ENCODE measurements around the gene EFCAB10. TPM values are rescaled to one million over a fixed set of nuclear protein-coding genes. Genes with fewer than 3 reads are reported as not detected.

The EFCAB10 gene
- total RNA-seq, 1 donor from 2014 or later, result not detected

GRCh38 chr7:105621617-105622016 lies 40.3 kb upstream of the EFCAB10 start:
- Histone ChIP-seq H3K4me1 (no peaks in the 10 kb centered on the region), H3K4me3 (no peak overlapping the region), H3K27ac (no peak overlapping the region), H3K36me3 (peaks cover 22 to 38% of the 10 kb centered on the region in 2 donors), H3K9me3 (no peaks in the 10 kb centered on the region), H3K27me3 (no peaks in the 10 kb centered on the region)
- no peak for DNase-seq (ENCODE audit: low spot score in 2 of 2)
- intact Hi-C loops (cut with DNase I), result no loop called here
- TF ChIP-seq, protein P1, sequence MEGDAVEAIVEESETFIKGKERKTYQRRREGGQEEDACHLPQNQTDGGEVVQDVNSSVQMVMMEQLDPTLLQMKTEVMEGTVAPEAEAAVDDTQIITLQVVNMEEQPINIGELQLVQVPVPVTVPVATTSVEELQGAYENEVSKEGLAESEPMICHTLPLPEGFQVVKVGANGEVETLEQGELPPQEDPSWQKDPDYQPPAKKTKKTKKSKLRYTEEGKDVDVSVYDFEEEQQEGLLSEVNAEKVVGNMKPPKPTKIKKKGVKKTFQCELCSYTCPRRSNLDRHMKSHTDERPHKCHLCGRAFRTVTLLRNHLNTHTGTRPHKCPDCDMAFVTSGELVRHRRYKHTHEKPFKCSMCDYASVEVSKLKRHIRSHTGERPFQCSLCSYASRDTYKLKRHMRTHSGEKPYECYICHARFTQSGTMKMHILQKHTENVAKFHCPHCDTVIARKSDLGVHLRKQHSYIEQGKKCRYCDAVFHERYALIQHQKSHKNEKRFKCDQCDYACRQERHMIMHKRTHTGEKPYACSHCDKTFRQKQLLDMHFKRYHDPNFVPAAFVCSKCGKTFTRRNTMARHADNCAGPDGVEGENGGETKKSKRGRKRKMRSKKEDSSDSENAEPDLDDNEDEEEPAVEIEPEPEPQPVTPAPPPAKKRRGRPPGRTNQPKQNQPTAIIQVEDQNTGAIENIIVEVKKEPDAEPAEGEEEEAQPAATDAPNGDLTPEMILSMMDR (IDR thresholded peaks at IDR 0.05), result no peak

- no peak overlapping the region for H3K4me3 ChIP-seq
- intact Hi-C loops (cut with DNase I), result no loop called here
- peaks cover 17 to 38% of the 10 kb centered on the region in 2 donors for H3K36me3 ChIP-seq
- no peaks in the 10 kb centered on the region for H3K9me3 ChIP-seq
- H3K27ac ChIP-seq, result no peak overlapping the region
- DNase-seq (ENCODE audit: low spot score in 2 of 2), result no peak
- TF ChIP-seq, protein P1 (IDR thresholded peaks at IDR 0.05), result no peak
- H3K4me1 ChIP-seq, result no peaks in the 10 kb centered on the region
- no peaks in the 10 kb centered on the region for H3K27me3 ChIP-seq
Observed at GRCh38 chr7:105621176-105621575, 39.9 kb upstream of the EFCAB10 start.

DNA sequence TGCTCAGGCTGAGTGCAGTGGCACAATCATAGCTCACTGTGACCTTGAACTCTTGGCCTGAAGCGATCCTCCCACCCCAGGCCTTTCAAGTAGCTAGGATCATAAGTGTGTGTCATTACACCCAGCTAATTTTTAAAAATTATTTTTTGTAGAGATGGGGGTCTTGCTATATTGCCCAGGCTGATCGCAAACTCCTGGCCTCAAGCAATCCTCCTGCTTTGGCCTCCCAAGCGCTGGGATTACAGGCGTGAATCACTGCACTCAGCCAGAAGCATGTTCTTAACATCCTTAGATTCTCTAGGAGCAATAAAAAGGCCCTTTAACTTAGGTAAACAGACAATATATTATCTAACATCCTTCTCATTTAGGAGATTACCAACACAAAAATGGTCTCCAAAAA lies 38.3 kb upstream of the EFCAB10 start:
- Histone ChIP-seq H3K27ac (no peak overlapping the region), H3K4me3 (no peak overlapping the region), H3K4me1 (no peaks in the 10 kb centered on the region), H3K27me3 (no peaks in the 10 kb centered on the region), H3K36me3 (peaks cover 24 to 47% of the 10 kb centered on the region in 2 donors), H3K9me3 (no peaks in the 10 kb centered on the region)
- TF ChIP-seq, protein P1 (IDR thresholded peaks at IDR 0.05), result no peak
- DNase-seq (ENCODE audit: low spot score in 2 of 2), result no peak
- intact Hi-C loops (cut with DNase I), result no loop called here

DNA sequence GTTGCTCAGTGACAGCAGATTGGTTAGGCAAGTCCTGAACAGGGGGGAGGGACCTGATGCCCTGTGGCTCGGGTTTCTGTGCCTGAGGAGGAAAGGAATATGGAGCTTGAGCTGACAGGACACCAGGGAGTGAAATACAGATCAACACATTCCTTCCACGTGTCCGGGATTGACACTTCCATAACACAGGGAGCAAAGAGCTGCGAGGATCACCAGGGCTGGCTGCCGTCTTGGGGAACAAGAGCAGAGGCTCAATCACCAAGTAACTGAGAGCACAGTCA lies 36.7 kb upstream of the EFCAB10 start:
- H3K27me3 ChIP-seq, result no peaks in the 10 kb centered on the region
- H3K9me3 ChIP-seq, result no peaks in the 10 kb centered on the region
- no peak overlapping the region for H3K4me3 ChIP-seq
- TF ChIP-seq, protein P1 (IDR thresholded peaks at IDR 0.05), result no peak
- no peaks in the 10 kb centered on the region for H3K4me1 ChIP-seq
- no peak for DNase-seq (ENCODE audit: low spot score in 2 of 2)
- H3K36me3 ChIP-seq, result peaks cover 27 to 44% of the 10 kb centered on the region in 2 donors
- no peak overlapping the region for H3K27ac ChIP-seq
- intact Hi-C loops (cut with DNase I), result no loop called here

GRCh38 chr7:105617280-105618015 lies 36.2 kb upstream of the EFCAB10 start:
- H3K27me3 ChIP-seq, result no peaks in the 10 kb centered on the region
- peaks cover 26 to 43% of the 10 kb centered on the region in 2 donors for H3K36me3 ChIP-seq
- no peak for DNase-seq (ENCODE audit: low spot score in 2 of 2)
- TF ChIP-seq, protein P1 (IDR thresholded peaks at IDR 0.05), result no peak
- no peaks in the 10 kb centered on the region for H3K4me1 ChIP-seq
- intact Hi-C loops (cut with DNase I), result no loop called here
- H3K9me3 ChIP-seq, result no peaks in the 10 kb centered on the region
- no peak overlapping the region for H3K4me3 ChIP-seq
- no peak overlapping the region for H3K27ac ChIP-seq
